Measurements from ENCODE around the gene TSHZ2. TPM values are rescaled to one million over a fixed set of nuclear protein-coding genes. Genes with fewer than 3 reads are reported as not detected.
A peak's percentile ranks its signal among the peaks of the same experiment; 100 is the strongest.

The TSHZ2 gene
- total RNA-seq, 1 experiment from 2014 or later = 11.9 TPM

DNA sequence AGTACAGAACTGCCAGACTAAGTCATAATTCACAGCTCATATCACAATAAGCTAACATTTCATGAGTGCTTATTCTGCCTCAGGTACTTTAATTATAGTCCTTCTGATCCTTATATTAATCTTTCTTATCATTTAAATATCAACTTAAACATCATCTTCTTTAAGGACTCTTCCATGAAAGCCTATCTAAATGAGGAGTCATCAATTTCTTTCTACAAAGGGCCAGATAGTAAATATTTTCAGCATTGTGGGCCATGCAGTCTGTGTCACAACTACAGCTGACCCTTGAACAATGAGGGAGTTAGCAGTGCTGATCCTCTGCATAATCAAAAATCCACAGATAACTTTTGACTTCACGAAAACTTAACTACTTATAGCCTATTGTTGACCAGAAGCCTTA lies 306.4 kb downstream of the TSHZ2 start:
- no peak for DNase-seq (ENCODE audit: low read depth)

DNA sequence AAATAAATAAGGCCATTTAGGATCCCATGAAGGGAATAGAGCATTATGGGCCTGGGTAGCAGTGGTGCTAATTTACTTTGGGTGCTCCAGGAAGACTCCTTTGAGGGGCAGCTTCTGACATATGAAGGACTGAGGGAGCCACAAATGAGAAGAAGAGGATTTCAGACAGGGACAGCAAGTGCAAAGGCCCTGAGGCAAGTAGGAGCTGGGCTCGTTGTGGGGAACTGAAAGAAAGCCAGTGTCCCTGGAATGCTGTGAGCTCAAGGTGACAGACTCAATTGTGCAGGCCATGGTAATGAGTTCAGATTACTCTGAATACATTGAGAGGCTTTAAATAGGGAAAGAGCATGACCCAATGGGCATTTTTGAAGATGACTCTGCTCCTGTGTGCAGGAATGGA lies 307.6 kb downstream of the TSHZ2 start:
- DNase-seq (ENCODE audit: low read depth) = no peak

DNA sequence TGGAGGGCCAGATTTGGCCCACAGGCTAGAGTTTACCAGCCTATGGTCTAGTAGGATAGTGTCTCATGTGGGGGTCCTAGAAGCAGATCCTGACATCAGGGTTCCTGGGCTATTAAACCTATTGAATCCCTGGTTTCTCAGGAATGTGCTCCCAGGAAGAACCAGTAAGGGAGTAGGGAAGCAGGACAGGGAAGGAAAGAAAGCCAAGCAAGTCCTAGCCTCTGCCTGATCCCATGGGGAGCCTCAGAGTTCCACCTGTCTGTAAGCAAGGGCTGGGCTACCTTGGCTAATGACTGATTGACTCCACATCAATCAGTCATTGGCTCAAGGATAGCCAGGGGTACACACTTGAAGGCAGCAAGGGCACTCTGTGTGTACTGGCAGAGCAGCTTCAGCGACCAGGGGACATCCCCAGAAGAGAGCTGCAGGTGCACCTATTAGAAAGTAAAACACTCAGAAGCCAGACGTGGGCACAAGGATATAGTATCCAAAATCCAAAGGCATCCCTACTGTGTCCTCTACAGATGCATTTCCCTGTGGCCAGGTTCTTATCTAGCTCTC lies 309.5 kb downstream of the TSHZ2 start:
- no peak for DNase-seq (ENCODE audit: low read depth)

DNA sequence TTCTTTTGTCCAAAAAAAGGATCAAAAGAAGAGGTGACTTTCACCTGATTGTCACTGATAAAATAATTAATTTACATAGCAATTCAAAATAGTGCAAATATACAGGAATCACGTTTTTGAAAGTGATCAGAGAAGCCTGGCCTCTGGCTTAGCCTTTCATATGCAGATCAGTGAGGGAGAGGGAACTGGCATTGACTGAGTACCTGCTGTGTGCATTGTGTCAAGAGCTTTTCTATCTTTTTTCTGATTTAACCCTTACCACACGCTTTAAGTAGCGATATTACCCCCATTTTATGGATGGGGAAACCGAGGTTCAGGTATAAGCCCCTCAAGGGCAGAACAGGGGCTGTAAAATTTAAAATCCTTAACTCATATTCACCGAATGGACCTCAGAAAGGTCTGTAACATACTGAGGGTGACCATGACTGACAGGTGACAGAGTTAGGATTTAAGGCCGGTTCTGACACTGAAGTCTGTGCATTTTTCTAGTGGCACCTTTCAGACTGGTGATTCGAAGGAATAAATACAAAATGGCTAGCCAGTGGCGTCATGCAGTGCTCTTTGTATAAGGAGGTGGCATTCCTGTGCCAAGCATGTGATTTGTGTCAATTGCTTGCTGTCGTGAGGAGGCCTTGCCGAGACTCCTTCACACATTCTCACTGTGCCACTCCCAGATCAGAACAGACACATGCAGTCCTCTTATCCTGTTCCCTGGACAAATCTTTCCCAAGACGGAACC lies 310.2 kb downstream of the TSHZ2 start:
- no peak for DNase-seq (ENCODE audit: low read depth)

DNA sequence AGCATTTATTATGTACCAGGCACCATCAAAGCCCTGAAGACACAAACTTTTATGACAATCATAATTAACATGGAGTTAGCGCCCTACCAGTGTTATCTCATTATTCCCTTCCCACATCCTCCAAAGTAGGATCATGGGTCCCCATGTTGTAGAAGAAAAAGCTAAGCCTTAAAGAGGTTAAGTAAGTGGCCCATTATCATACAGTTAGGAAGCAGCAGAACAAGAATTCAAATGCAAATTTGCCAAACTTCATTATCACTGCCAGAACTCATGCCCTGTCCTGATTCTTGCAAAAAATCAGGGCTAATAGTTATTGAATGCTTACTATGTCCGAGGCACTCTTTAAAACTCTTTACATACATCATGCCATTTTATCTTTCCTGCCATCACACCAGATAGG lies 310.9 kb downstream of the TSHZ2 start:
- DNase-seq (ENCODE audit: low read depth) = no peak

DNA sequence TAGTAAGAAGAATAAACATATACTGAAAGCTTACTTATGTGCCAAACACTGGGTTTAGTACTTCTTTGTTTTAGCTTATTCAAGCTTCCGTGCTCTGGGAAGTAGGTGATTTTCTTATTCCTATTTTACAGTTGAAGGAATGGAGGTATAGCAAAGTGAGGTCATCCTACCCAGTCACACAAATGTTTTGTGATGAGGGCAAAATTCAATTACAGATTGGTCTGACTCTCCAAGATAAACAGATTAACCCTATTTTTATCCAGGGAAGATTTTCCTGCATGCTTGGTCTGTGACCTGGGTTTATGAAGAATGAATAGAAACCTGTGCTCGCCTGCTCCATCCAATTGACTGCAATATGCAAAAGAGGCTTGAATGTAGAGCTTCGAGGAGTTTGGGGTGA lies 311.4 kb downstream of the TSHZ2 start:
- DNase-seq (ENCODE audit: low read depth) = no peak

DNA sequence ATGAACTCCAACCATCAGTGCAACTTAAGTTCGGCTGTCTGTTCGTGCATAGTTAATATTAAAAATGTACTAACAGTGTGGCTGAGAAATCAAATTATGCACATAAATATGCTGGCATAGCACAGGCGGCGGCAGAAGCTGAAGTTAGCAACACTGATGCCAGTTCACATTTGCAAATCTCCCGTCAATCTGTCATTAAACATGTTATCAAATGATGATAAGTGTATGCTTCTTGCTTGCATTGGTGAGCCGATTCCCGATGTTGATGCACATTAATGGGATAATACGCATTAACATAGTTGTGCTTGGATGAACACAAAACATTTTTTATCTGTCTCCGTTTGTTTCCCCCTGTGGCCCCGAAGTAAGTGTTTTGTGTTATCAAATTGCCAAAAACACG lies 312.1 kb downstream of the TSHZ2 start:
- no peak for DNase-seq (ENCODE audit: low read depth)

DNA sequence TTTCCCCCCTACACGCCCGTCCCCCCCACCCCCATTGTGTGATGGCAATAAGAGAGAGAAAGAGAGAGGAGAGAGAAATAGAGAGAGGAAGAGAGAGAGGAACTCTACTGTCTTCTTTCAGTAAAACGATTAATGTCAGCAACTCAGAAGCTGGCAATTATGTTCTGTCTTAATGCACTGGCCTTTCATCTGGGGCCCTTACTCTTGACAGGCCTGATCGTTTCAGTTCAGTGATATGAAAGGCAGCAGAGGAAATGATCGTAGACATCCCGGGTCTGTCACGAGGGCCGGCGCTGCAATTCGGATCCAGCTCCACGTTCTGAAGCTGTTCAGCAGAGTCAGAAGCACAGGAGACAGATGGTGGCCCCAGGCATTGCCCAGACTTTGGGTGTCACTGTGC lies 312.5 kb downstream of the TSHZ2 start:
- DNase-seq (ENCODE audit: low read depth) = no peak

DNA sequence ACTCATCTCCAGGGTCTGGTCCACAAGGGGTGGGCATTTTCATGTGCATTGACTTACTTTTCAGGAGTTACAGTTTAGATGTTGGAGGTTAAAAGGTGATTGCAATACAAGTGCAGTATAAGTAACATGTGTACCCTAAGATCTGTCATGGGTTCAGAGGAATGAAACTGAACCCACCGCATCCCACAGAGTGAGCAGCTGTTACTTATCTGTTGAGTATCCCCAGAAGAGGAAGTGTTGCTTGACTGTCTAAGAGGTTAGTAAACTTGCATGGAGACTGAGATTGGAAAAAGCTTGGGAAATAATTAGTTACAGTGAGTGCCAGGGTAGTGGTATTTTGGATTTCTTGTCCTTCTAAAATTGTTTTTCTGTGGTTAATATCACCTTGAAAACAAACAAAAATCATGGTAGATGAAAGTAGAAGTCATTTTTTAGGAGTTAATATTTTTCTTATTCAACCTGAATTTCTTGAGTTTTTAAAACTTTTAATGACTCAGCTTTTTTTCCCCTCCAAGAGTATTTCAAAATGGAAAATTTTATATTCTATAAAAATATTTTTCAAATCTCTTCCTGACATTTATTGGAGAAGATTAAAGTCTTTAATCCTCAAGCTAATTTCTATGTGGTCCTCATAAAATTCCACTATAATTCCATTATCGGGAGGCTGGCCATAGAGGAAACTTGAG lies 315.3 kb downstream of the TSHZ2 start:
- DNase-seq (ENCODE audit: low read depth) = no peak

DNA sequence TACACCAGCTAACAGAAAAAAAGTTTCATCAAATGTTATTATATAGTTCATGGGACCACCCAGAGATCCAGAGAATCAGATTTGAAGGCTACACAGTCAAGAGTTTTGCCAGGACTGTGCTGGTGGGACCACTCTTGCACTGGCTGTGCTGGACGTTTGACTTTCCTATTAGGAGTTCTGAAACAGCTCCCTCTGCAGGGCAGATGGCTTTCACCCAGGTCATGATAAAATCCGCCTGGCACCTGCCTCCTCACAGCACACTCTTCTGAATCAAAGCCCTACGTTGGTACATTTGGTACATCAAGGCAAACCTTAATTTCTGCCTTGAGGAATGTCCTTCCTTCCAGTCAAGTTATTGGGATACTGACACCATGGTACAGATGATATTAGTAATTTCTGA lies 319.4 kb downstream of the TSHZ2 start:
- peak; percentile 28 for DNase-seq (ENCODE audit: low read depth)

DNA sequence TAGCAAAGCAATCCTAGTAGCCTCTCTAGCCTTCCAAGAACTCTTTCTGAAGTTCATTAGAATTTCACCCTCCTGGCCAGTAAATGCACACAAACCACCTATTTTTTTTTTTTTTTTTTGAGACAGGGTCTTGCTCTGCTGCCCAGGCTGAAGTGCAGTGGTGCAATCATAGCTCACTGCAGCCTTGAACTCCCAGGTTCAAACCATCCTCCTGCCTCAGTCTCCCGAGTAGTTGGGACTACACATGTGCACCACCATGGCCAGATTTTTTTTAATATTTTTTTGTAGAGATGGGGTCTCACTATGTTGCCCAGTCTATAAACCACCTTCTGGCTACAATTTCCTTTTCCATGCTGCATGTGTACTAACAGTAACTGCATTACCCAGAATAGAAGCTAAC lies 320.2 kb downstream of the TSHZ2 start:
- DNase-seq (ENCODE audit: low read depth) = no peak

DNA sequence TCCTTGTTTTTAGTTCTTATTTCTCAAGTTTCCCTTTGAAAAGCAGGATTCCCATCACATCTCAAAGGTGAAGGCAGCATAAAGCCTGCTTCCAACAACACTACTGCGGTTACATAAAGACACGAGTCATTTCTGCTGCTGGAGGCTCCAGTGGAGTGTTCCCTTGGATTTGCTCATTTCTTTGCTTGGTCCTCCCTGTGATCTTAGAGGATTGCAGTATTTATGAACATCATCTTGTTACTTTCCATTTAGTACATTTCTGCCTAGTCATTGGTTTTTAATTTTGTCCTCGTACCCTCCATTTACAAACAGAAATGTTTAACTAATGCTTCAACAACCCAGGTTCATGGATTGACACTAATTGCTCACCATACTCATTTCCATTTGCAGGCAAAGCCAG lies 322.6 kb downstream of the TSHZ2 start:
- peak; percentile 58 for DNase-seq (ENCODE audit: low read depth)

DNA sequence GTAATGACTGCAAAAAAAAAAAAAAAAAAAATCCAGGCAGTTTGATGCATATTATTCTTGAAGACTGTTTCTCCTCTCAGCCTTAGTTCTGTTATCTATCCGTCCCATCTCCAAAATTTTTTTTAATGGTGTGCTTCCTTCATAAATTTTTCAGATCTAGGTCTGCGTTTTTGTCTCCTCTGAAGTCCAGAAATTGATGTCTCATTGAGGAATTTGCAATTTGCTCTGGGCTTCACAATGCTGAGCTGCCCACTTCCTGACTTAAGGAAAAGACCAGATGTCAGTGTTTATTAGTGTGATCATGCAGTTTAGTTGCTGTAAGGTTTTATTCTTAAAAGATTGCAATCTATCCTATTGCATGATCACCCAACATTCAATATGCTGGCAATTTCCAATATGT lies 323.9 kb downstream of the TSHZ2 start:
- peak; percentile 44 for DNase-seq (ENCODE audit: low read depth)

DNA sequence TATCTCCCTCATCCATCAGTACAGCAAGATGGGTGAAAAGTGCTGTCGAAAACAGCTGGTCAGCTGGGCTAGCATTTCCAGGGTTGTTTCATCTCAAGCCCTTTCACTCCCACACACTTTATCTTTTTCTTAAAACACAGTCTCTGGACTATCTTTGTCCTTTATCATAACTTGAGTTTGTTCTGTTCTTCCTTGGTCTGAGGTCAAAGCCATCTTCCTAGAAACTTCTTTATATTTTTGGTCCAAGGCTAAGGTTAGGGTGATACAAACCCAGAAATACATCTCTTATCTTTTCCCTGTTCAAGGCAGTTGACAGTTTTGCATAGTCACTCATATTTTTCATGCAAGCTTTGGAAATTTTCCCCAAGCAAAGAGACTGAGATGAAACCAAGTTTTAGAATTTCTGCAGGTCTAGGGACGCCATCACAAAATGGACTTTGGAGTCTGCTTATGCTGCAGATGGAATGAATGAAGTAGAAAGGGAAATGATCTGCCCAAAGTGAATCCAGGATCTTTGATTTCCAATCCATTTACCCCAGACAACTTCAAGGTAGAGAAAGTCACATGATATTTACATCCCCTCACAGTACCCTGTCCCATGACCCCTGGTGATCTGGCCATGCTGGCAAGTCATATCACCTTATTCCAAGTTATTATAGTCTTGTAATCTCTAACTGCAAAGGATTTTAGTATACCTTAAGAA lies 324.4 kb downstream of the TSHZ2 start:
- DNase-seq (ENCODE audit: low read depth) = no peak

DNA sequence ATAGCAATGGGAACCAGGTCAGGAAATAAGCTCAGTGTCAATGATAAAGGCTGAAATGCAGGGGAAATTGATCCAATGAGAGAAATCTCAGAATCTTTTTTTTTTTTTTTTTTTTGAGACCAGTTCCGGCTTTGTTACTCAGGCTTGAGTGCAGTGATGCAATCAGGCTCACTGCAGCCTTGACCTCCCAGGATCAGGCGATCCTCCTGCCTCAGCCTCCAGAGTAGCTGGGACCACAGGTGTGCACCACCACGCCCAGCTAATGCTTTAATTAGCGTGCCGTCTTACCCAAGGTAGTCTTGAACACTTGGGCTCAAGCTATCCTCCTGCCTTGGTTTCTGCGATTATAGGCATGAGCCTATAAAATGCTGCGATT lies 325.0 kb downstream of the TSHZ2 start:
- DNase-seq (ENCODE audit: low read depth) = no peak

DNA sequence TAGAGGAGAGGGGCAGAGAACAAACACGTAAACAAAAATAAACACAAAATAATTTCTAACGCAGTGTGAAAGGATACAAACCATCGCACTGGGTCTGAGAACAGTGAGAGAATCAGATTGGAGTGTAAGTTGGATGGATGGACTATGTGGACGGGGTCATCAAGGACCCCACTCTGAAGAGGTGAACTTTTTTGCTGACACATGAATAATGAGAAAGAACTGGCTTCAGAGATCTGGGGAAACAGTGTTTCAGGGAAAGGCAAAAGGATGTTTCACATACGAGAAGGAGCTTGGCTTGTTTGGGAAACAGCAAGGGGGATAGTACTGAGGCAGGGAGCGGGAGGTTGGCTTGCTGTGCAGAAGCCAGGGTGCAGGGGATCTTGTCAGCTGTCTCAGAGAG lies 326.1 kb downstream of the TSHZ2 start:
- DNase-seq (ENCODE audit: low read depth) = no peak

DNA sequence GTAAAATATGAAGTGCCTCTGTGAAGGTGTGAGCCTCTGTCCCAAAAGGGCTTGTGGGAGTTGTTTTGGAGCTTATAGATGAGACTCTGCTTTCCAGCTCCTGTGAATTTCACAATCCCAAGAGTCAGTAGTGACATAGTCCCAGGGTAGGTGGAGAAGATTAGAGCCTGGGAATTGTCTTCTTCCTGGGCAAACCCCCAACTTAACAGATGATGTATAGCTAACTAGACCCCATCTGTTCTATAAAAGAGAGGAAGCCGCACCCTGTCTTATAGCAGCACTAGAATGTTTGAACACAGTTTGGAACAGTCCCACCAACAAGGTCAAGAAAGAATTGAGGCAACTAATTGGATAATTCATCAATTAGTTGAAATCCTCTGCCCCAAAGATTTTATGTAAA lies 326.8 kb downstream of the TSHZ2 start:
- DNase-seq (ENCODE audit: low read depth) = no peak

DNA sequence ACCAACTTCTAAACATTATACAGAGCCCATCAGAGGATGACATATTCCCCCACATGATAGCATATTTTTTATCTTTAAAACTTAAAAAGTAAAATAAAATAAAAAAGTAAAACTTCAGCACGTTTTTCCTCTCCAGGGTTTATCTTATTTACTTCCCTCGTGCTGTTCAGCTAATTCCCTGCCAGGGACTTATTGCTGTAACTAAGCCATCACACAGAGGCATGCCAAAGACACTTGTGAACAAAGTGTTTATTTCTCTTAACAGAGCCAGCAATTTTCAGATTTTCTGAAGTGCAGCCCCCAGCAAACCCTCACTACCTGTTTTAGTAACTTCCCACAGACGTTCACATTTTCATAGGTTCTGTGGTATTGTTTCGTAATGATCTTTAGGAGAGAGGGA lies 327.7 kb downstream of the TSHZ2 start:
- DNase-seq (ENCODE audit: low read depth) = no peak

DNA sequence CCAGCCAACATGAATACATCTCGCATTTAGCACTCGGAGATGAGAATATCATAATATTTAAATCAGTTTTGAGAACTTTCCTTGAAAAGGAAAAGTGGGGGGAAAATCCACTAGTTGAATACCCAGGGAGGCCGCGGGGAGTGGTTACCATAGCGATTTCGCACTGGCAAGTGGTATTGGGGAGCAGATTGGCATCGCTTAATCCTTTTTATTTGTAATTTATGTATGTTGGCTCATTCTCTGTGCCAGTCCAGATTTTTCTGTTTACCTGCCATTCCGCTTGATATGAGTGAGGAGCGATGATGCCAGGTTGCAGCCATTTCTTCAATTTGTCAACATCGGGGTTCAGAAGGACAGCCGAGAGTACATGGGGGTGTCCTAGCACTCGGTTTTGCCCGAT lies 329.7 kb downstream of the TSHZ2 start:
- no peak for DNase-seq (ENCODE audit: low read depth)

DNA sequence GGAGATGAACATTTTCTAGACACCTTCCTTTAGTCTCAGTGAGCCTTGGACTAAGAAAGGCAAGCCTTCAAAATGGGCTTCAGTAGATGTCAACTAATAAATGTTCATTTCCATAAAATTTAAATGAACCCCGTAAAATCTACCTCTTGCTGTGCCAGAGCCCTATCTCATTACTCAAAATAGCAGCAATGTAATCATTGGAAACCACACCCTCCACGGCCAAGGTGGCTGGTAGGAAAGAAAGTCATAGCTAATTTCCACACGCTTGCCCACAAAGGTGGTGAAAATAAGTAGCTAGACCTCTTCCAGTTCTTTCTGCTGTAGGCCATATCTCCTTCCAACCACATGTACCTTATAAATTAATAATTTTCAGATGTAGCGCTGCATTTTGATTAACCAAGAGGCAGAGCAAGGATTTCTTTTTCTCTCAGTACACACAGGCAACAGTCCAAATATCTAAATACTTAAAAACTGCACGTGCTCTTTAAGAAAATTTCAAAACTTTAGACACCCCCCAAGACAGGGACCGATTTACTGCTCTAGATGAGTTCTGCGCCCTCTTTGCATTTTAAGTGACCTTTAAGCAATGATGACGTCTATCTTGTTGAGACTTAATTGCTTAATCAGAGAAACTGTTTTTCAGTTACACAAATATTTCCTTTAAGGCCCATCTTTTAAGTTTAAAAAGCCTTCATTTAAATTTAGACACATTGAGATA lies 330.7 kb downstream of the TSHZ2 start:
- no peak for DNase-seq (ENCODE audit: low read depth)

DNA sequence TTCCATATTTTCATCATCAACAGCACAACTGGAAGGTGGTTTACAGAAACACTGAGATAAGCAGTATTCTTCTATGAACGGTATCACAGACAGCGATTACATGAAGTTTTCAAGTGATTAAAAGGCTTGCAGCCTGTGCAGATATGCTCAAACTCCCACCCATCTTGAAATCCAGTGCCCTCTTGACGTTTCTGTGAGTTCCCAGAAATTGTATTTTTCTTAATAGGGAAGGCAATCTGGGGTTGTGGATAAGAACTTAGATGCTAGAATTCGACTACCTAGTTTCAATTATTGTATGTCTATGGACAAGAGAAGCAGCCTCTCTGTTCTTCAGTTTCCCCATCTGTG lies 331.2 kb downstream of the TSHZ2 start:
- DNase-seq (ENCODE audit: low read depth) = no peak

DNA sequence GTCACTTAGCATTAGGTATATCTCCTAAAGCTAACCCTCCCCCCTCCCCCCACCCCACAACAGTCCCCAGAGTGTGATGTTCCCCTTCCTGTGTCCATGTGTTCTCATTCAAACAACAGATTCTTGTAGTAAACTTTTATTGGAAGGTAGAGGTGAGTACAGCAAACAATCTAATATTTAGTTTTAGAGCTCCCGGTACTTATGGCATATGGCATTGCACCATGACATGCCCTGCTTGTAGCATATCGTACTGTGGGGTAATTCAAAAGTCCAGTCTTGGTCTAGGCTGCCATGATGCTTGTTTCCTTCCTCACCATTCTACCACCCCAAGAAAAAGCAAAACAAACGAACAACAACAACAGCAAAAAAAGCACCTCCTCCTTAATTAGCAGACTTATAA lies 332.0 kb downstream of the TSHZ2 start:
- DNase-seq (ENCODE audit: low read depth) = no peak
